Sciatic nerve (tissue), 2 donors: ENCODE measurements around the gene GMPS. TPM values are rescaled to one million over a fixed set of nuclear protein-coding genes. Genes with fewer than 3 reads are reported as not detected.
"Not testable (repeated sequence)": the region's sequence is repeated elsewhere in the genome, so short reads cannot be mapped to it uniquely, and the experiment has no call there.

ENCODE experiments used
- ATAC-seq: fragments of 200-7000 bp; cut with Tn5 transposase; one replicate; pipeline ENCODE4 v1.9.1; 2020; ENCODE audit warnings: mild to moderate bottlenecking, moderate library complexity
- DNase-seq: peaks from one replicate; pipeline ENCODE4 v3.0.0-alpha.2; 2020; ENCODE audit warnings: low spot score
- intact Hi-C: fragments of 100-400 bp; cut with DNase I; formaldehyde crosslinking; loops from one replicate; pipeline ENCODE4 v1.14.2; 2022
- total RNA-seq: library from RNA; stranded (reverse); fragmentation: NEBNext Ultra II Directional; extraction: Animal tissue kit (Norgen Biotek cat#: 25700); gene quantifications from one replicate; pipeline ENCODE4 v1.2.1, GENCODE V29; 2021
- donor health status: DM: no; HTN: no; CAD: no.
- donor health status: DM: no; HTN: no; CAD: no.

Gene GMPS
- total RNA-seq, 1 donor from 2014 or later: 48.7 TPM

GRCh38 chr3:155870945-155871745, 695 bp downstream of the GMPS start:
- peak; percentile 75 for DNase-seq
- intact Hi-C loops: no loop called here
- ATAC-seq: peak; percentile 38

GRCh38 chr3:155871746-155872158, 1.3 kb downstream of the GMPS start:
- intact Hi-C loops: no loop called here
- no peak for DNase-seq
- no peak for ATAC-seq

DNA sequence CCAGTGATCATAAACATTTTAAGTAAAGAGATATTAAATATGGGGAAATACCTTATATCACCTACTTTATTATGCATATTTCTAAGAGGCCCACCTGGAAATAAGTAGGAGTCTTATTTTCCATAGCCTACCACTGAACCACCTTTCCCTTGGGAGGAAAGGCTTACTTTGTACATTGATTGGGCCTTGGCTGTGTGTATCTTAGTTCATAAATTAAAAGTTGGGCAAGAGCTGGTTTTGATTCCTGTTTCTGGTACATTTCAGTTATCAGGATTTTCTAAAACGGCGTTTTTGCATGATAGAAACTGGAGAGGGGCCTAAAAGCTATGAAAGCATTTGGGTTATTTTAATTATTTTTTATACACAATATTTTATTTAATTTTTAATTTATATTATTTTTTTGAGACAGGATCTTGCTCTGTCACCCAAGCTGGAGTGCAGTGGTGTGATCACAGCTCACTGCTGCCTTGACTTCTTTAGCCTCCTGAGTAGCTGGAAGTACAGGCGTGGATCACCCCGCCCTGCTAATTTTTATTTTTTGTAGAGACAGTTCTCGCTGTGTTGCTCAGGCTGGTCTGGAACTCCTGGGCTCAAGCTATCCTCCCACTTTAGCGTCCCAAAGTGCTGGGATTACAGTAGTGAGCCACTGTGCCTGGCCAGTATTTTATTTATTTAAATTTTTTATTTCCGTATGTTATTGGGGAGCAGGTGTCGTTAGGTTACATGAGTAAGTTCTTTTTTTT, 2.6 kb downstream of the GMPS start:
- intact Hi-C loops: no loop called here
- no peak for ATAC-seq
- no peak for DNase-seq

- ATAC-seq (no peak), DNase-seq (no peak)
- intact Hi-C loops: no loop called here
Measured at GRCh38 chr3:155876037-155876436, 5.6 kb downstream of the GMPS start.

GRCh38 chr3:155876503-155876902, 6.1 kb downstream of the GMPS start:
- DNase-seq (no peak), ATAC-seq (no peak)
- intact Hi-C loops: no loop called here

DNA sequence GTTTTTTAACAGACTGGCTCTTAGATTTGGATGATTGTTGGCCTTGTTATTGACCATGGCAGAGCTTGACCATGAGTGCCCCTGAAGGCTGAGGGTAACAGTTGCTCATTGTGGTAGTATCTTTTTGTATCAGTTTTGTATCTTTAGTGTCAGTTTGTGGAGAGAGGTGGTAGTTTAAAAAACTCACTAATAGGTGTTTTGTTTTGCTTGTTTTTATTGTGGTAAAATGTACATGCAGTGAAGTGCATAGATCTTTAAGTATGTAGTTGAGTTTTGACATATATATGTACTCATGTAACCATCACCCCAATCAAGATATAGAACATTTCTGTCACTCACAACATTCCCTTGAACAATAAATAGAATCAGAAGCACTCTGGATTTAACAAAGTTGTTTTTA, 9.8 kb downstream of the GMPS start:
- DNase-seq (no peak), ATAC-seq (no peak)
- intact Hi-C loops: no loop called here

DNA sequence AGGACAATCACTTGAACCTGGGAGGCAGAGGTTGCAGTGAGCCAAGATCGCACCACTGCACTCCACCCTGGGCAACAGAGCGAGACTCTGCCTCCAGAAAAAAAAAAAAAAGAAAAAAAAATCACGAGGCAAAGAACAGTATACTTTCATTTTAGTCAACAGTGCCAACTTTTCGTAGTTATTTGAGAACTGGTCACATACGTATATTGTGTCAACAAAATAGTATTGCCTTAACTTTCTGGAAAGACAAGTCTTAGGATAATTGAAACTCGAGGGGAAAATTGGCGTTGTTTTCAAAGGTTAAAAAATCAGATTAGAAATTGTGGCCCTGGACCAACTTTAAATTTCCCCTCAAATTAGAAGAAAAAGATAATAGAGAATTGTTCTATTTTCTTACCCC, 13.8 kb downstream of the GMPS start:
- no peak for ATAC-seq
- intact Hi-C loops: no loop called here
- DNase-seq: no peak

DNA sequence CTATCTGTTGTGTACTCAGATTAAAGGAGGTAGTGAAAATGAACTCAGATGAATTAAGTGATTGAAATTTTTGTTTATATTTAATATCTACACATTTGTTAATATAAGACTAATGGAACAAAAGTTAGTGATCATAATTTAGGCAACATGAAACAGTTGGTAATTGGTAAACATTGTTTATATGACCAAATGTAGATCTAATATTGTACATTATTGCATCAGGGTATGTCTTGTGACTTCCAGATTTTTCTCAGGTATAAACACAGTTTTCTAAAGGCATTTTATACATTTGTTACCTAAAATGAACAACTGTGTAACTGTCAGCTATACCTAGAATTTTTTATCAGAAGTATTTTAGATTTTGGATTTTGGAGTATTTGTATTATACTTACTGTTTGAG, 14.8 kb downstream of the GMPS start:
- ATAC-seq: no peak
- intact Hi-C loops: no loop called here
- DNase-seq: no peak

DNA sequence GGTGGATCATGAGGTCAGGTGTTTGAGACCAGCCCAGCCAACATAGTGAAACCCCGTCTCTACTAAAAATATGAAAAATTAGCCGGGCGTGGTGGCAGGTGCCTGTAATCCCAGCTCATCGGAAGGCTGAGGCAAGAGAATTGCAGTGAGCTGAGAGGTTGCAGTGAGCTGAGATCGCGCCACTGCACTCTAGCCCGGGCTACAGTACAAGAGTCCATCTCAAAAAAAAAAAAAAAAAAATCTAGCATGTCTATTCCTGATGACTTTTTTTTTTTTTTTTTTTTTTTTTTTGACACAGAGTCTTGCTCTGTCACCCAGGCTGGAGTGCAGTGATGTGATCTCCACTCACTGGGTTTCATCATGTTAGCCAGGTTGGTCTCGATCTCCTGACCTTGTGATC, 15.9 kb downstream of the GMPS start:
- intact Hi-C loops, DNase-seq, ATAC-seq: not testable (repeated sequence)

GRCh38 chr3:155886915-155887314, 16.5 kb downstream of the GMPS start:
- intact Hi-C loops: no loop called here
- no peak for ATAC-seq

DNA sequence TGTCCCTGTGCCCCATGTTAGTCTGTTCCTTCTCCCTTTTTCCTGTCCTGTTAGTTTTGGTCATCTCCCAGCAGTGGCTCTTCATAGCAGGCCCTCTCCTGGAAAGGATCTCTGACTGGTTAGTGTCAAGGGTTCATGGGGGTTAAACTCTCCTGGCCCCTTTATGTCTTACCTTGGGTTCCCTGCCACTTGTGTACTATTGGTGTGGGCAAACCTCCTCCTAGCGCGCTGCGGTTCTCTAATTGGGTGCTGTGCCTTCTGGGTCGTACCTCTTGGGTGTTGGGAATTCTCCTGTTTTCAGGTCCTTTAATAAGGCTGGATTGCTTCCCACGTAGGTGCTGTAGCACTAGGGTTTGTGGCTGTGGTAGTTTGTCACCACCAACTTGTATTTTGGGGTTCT, 18.8 kb downstream of the GMPS start:
- DNase-seq: no peak
- intact Hi-C loops: no loop called here
- no peak for ATAC-seq

More at GRCh38 chr3:155886915-155887314, 16.5 kb downstream of the GMPS start:
- DNase-seq: no peak

GRCh38 chr3:155889952-155890351, 19.5 kb downstream of the GMPS start:
- no peak for ATAC-seq
- DNase-seq: no peak
- intact Hi-C loops: loop anchor here (2.0 kb wide), 1 partner anchor 37 kb away; no protein-coding TSS in a partner anchor

DNA sequence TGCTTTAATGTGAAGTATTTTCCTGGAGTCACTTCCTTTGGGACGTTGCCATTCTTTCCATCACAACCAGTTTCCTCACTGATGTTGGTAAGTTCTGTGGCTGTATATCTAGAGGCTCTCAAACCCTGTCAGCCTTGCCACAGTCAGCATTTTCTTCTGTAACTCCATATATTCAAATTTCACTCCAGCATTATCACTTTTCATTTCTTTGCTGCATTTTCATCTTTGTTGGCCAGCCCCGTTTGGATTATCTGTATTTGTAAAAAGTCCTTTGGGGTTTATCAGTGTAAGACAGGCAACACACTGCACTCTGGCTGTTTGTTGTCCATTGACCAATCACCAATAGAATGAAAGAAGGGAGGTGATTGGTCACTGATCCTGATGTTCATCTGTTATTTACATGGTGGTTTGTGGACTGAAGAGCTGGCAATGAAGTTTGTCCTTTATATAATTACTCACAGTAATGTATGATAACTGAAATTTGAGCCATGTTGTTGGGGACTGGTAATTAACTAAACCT, 20.3 kb downstream of the GMPS start:
- no peak for DNase-seq
- intact Hi-C loops: loop anchor here (2.0 kb wide), 1 partner anchor 36 kb away; no protein-coding TSS in a partner anchor
- no peak for ATAC-seq

- no peak for ATAC-seq
- intact Hi-C loops: loop anchor here (2.0 kb wide), 1 partner anchor 35 kb away; no protein-coding TSS in a partner anchor
- no peak for DNase-seq
Measured at GRCh38 chr3:155891321-155891720, 20.9 kb downstream of the GMPS start.

GRCh38 chr3:155895379-155895900, 25.0 kb downstream of the GMPS start:
- intact Hi-C loops: no loop called here
- DNase-seq (no peak), ATAC-seq (no peak)

DNA sequence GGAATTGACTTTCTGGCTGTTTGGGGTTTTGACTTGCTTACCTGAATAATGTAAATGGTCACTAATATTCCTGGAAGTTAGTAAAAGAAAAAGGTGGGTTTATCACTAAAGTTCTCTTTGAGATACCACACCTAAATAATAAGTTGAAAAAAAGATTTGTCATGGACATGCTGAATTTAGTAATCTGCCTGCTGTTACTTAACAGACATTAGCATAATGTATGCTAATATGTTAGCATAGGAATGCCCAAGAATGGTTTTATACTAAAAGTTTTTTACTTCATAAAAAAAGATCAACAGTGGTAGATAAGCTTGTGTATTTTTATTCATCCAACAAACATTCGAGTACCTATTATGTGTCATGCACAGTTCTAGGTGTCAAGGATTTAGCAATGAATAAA, 36.5 kb downstream of the GMPS start:
- DNase-seq (no peak), ATAC-seq (no peak)
- intact Hi-C loops: no loop called here

DNA sequence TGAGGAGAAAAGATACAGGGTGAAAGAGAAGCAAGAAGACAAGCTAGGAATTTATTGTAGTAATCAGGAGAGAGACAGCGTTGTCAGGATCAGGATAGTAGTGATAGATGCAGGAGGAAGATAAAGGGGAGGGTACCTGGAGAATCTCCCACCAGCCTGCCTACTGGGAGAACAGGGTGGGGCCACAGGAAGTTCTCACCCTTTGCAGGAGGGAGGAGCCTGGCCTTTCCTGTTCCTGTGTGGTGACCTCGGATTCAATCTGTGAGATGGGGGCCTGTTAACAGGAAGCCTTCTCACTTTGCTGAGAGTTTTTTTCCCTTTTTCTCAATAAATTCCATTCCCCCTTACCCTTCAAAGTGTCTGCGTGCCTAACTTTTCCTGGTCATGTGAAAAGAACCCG, 37.6 kb downstream of the GMPS start:
- ATAC-seq: no peak
- intact Hi-C loops: no loop called here

GRCh38 chr3:155908605-155909004, 38.2 kb downstream of the GMPS start:
- intact Hi-C loops: no loop called here
- DNase-seq (no peak), ATAC-seq (no peak)

More for the DNA sequence above, 37.6 kb downstream of the GMPS start:
- DNase-seq: no peak

GRCh38 chr3:155912090-155912489, 41.6 kb downstream of the GMPS start:
- ATAC-seq (no peak), DNase-seq (no peak)
- intact Hi-C loops: no loop called here
